ENCODE results near the gene TTC7B.

- TF ChIP-seq CTCF (IDR thresholded peaks at IDR 0.05; ENCODE audit: insufficient read depth, low read length, poor library complexity, severe bottlenecking) (no peak), EZH2phosphoT487 (conservative IDR thresholded peaks at IDR 0.05; ENCODE audit: low read length) (no peak)
Observed at GRCh38 chr14:90611936-90612335, 204.3 kb downstream of the TTC7B start.

All from SU-DHL-6 (cell line).